SK-N-SH (cell line): ENCODE data around the gene EGFLAM. TPM values are rescaled to one million over a fixed set of nuclear protein-coding genes. Genes with fewer than 3 reads are reported as not detected.

ENCODE experiments used
- CTCF ChIA-PET: fragments of 300-600, 350-600 bp; formaldehyde crosslinking; extraction: SDS; loops from one replicate; lab custom pipeline; 2021; lab: Yijun Ruan, JAX
- POLR2A ChIA-PET: fragments of 350-600 bp; sonication (Branson Sonifier 250); formaldehyde crosslinking; extraction: SDS; loops from one replicate; lab custom pipeline; 2020; ENCODE audit warnings: antibody characterized with exemption, inconsistent platforms; lab: Yijun Ruan, JAX
- DNase-seq: peaks from one replicate; pipeline ENCODE4 v3.0.0; 2012
- H2AFZ ChIP-seq: fragments of 200-600 bp; sonication (generic); 2 replicates; pipeline ENCODE4 v1.8.1; 2016; ENCODE audit warnings: antibody characterized with exemption, mild to moderate bottlenecking, low read depth
- H3F3A ChIP-seq: fragments of 200-600 bp; sonication (generic); replicated peaks from 2 replicates; pipeline ENCODE3; 2016; ENCODE audit warnings: antibody characterized with exemption, mild to moderate bottlenecking; ENCODE audit not compliant: insufficient read depth
- H3K27ac ChIP-seq, 2 experiments: fragments of 200-500 bp in 1 of 2; fragments of 200-600 bp in 1 of 2; sonication (Bioruptor generic) in 1 of 2; sonication (generic), shearing (Covaris generic) in 1 of 2; 2 replicates each; pipeline versions ENCODE4 v1.5.1 to v1.6.1; 2014 to 2016; ENCODE audit warnings: low read depth in 2 of 2, inconsistent platforms in 1 of 2, low read length in 1 of 2, mild to moderate bottlenecking in 1 of 2, mixed read lengths in 1 of 2
- H3K27me3 ChIP-seq: fragments of 200-600 bp; sonication (generic), shearing (Covaris generic); 2 replicates; pipeline ENCODE4 v1.6.1; 2016; ENCODE audit warnings: mixed run types; ENCODE audit not compliant: insufficient read depth
- H3K36me3 ChIP-seq, 2 experiments: fragments of 200-500 bp in 1 of 2; fragments of 200-600 bp in 1 of 2; sonication (Bioruptor generic) in 1 of 2; sonication (generic) in 1 of 2; replicated peaks in 1 of 2; 2 replicates each; pipeline versions ENCODE3 to v1.5.1; 2014 to 2016; ENCODE audit warnings: low read length in 1 of 2, mild to moderate bottlenecking in 1 of 2; ENCODE audit not compliant: insufficient read depth in 2 of 2, control insufficient read depth in 1 of 2
- H3K4me1 ChIP-seq, 2 experiments: fragments of 200-500 bp in 1 of 2; fragments of 200-600 bp in 1 of 2; sonication (Bioruptor generic) in 1 of 2; sonication (generic), shearing (Covaris generic) in 1 of 2; 2 replicates each; pipeline versions ENCODE4 v1.5.1 to v1.6.1; 2014 to 2016; ENCODE audit warnings: low read depth in 1 of 2, low read length in 1 of 2, mixed run types in 1 of 2; ENCODE audit not compliant: insufficient read depth in 2 of 2, control insufficient read depth in 1 of 2
- H3K4me2 ChIP-seq: fragments of 200-600 bp; sonication (generic), shearing (Covaris generic); 2 replicates; pipeline ENCODE4 v1.6.1; 2017; ENCODE audit warnings: mixed run types
- H3K4me3 ChIP-seq, 2 experiments: fragments of 200-500 bp in 1 of 2; fragments of 200-600 bp in 1 of 2; sonication (Bioruptor generic) in 1 of 2; sonication (generic), shearing (Covaris generic) in 1 of 2; 2 replicates each; pipeline versions ENCODE4 v1.5.1 to v1.8.1; 2014 to 2016; ENCODE audit warnings: low read depth in 2 of 2, inconsistent platforms in 1 of 2, low read length in 1 of 2, mild to moderate bottlenecking in 1 of 2, mixed read lengths in 1 of 2, moderate library complexity in 1 of 2
- H3K79me2 ChIP-seq: fragments of 200-600 bp; sonication (generic); 2 replicates; pipeline ENCODE4 v1.8.1; 2017; ENCODE audit warnings: mild to moderate bottlenecking; ENCODE audit not compliant: insufficient read depth
- H3K9ac ChIP-seq: fragments of 200-600 bp; sonication (generic); 2 replicates; pipeline ENCODE4 v1.6.1; 2017; ENCODE audit warnings: mixed run types
- H3K9me2 ChIP-seq: fragments of 200-600 bp; sonication (generic); 2 replicates; pipeline ENCODE4 v1.6.1; 2017; ENCODE audit warnings: mixed run types
- H3K9me3 ChIP-seq: fragments of 200-600 bp; sonication (generic); 2 replicates; pipeline ENCODE4 v1.6.1; 2017; ENCODE audit warnings: mixed run types, mild to moderate bottlenecking, moderate library complexity
- H4K20me1 ChIP-seq: fragments of 200-600 bp; sonication (generic); 2 replicates; pipeline ENCODE4 v1.6.1; 2017; ENCODE audit warnings: mild to moderate bottlenecking, mixed run types; ENCODE audit not compliant: insufficient read depth
- FOSL2 ChIP-seq: IDR thresholded peaks from 2 replicates; pipeline ENCODE4 v1.4.0; 2012; ENCODE audit warnings: low read depth, mild to moderate bottlenecking, moderate library complexity, borderline replicate concordance
- FOXJ3 ChIP-seq: sonication (generic); formaldehyde crosslinking; IDR thresholded peaks from 2 replicates; pipeline ENCODE4 v1.5.1; 2020; ENCODE audit warnings: mild to moderate bottlenecking, missing genetic modification reagents
- FOXM1 ChIP-seq: IDR thresholded peaks from 2 replicates; pipeline ENCODE4 v1.4.0; 2012; ENCODE audit warnings: low read depth, mild to moderate bottlenecking
- GABPA ChIP-seq: IDR thresholded peaks from 2 replicates; pipeline ENCODE4 v1.4.0; 2012; ENCODE audit warnings: low read depth, mild to moderate bottlenecking
- GATA2 ChIP-seq: sonication (generic); formaldehyde crosslinking; IDR thresholded peaks from 2 replicates; pipeline ENCODE4 v1.5.0; 2020; ENCODE audit warnings: mild to moderate bottlenecking, missing genetic modification reagents
- JUND ChIP-seq: IDR thresholded peaks from 2 replicates; pipeline ENCODE4 v1.4.0; 2012
- TCF12 ChIP-seq: IDR thresholded peaks from 2 replicates; pipeline ENCODE4 v1.4.0; 2012
- WGBS: methylation state at CpG from one replicate; pipeline ENCODE4 v1.1.6; 2017; ENCODE audit warnings: low lambda C conversion rate; 5-methylcytosine and 5-hydroxymethylcytosine counted together
- polyA plus RNA-seq, 3 experiments: library from polyadenylated mRNA; depleted of rRNA; stranded (reverse); fragments of >200 nt; gene quantifications; 2 replicates each; pipeline ENCODE4 v1.2.3, GENCODE V29; 2012
- TF ChIP-seq, protein P1 (sequence below): fragments of 150-350 bp; IDR thresholded peaks from 2 replicates; pipeline ENCODE4 v1.6.1; 2017; ENCODE audit warnings: antibody characterized with exemption, low read length, low read depth, borderline replicate concordance
- TF ChIP-seq, protein P2 (sequence below): IDR thresholded peaks from 2 replicates; pipeline ENCODE4 v1.4.0; 2012; ENCODE audit warnings: low read depth
- TF ChIP-seq, protein P3 (sequence below): IDR thresholded peaks from 2 replicates; pipeline ENCODE4 v1.6.1; 2012; ENCODE audit warnings: mild to moderate bottlenecking, low read depth, low read length, moderate library complexity
- TF ChIP-seq, protein P4 (sequence below): fragments of 150-350 bp; IDR thresholded peaks from 2 replicates; pipeline ENCODE4 v1.6.1; 2016; ENCODE audit warnings: mild to moderate bottlenecking, low read depth, low read length
- TF ChIP-seq, protein P5 (sequence below): IDR thresholded peaks from 2 replicates; pipeline ENCODE4; 2012

EGFLAM gene
- polyA plus RNA-seq, 1 of the 3 experiments (the other 2 are of a cell fraction), result 0.05 TPM

DNA sequence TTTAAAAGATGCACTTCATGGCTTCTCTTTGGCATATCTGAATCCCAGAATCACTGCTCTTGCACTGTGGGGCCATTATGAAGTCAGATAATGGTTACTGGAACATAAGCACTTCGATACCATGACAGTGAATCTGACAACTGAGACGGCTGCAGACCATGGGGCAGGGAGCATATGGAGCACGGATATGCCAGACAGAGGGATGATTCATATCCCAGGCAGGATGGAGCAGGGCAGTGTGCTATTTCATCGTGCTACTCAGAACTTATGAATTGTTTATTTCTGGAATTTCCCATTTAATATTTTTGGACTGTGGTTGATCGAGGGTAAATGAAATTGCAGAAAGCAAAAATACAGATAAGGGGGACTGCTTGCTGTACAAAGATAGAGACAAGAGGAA is 145.0 kb downstream of the EGFLAM start:
- POLR2A ChIA-PET, result no interaction called here

DNA sequence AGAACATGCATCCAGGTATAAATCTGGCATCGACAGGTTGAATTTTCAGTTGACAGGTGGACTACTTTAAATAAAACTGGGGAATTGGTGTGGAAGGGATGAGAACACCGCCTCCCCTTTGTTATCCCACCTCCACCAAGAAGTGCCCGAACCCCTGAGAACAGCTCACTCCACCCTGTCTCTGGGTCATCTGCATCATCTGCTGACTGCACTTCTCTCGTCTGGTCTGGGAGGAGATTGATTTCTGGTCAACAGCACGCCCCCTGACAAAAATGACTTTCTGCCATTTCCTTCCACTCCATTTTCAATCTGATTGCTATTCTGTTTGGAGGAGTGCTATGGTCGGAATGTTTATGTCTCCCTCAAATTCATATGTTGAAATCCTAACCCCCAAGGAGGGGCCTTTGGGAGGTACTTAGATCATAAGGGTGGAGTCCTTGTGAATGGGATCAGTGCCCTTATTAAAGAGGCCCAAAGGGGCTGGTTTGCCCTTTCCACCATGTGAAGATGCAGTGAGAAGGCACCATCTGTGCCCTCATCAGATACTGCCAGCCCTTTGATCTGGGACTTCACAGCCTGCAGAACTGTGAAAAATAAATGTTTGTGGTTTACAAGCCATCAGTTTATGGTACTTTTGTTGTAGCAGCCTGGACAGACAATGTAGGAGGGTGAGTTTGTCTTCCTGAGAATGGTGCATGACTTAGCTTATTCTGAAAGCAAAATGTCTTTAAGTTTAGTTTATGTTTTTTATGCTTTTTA is 145.7 kb downstream of the EGFLAM start:
- H3K27ac ChIP-seq, result no peak overlapping the region
- no peaks in the 10 kb centered on the region for H3F3A ChIP-seq
- no peak overlapping the region; the same call in 1 of the 2 replicates for H3K4me2 ChIP-seq
- TF ChIP-seq GABPA (no peak), GATA2 (CRISPR knock-in tag) (no peak), FOXM1 (no peak), FOXJ3 (CRISPR knock-in tag) (no peak)
- TF ChIP-seq, protein P1, sequence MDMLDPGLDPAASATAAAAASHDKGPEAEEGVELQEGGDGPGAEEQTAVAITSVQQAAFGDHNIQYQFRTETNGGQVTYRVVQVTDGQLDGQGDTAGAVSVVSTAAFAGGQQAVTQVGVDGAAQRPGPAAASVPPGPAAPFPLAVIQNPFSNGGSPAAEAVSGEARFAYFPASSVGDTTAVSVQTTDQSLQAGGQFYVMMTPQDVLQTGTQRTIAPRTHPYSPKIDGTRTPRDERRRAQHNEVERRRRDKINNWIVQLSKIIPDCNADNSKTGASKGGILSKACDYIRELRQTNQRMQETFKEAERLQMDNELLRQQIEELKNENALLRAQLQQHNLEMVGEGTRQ, result no peak
- TF ChIP-seq, protein P2, sequence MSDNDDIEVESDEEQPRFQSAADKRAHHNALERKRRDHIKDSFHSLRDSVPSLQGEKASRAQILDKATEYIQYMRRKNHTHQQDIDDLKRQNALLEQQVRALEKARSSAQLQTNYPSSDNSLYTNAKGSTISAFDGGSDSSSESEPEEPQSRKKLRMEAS, result no peak
- TF ChIP-seq, protein P3, sequence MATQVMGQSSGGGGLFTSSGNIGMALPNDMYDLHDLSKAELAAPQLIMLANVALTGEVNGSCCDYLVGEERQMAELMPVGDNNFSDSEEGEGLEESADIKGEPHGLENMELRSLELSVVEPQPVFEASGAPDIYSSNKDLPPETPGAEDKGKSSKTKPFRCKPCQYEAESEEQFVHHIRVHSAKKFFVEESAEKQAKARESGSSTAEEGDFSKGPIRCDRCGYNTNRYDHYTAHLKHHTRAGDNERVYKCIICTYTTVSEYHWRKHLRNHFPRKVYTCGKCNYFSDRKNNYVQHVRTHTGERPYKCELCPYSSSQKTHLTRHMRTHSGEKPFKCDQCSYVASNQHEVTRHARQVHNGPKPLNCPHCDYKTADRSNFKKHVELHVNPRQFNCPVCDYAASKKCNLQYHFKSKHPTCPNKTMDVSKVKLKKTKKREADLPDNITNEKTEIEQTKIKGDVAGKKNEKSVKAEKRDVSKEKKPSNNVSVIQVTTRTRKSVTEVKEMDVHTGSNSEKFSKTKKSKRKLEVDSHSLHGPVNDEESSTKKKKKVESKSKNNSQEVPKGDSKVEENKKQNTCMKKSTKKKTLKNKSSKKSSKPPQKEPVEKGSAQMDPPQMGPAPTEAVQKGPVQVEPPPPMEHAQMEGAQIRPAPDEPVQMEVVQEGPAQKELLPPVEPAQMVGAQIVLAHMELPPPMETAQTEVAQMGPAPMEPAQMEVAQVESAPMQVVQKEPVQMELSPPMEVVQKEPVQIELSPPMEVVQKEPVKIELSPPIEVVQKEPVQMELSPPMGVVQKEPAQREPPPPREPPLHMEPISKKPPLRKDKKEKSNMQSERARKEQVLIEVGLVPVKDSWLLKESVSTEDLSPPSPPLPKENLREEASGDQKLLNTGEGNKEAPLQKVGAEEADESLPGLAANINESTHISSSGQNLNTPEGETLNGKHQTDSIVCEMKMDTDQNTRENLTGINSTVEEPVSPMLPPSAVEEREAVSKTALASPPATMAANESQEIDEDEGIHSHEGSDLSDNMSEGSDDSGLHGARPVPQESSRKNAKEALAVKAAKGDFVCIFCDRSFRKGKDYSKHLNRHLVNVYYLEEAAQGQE, result no peak
- TF ChIP-seq, all 33 proteins: peak for 0
- no peak for DNase-seq
- CTCF ChIA-PET, result interaction anchor here (0.7 to 3.7 kb wide), 5 partner anchors 11 to 185 kb away, joined by 3 to 18 read pairs (median 4); no protein-coding TSS in a partner anchor
- POLR2A ChIA-PET, result no interaction called here
- Histone ChIP-seq H4K20me1 (no peaks in the 10 kb centered on the region), H3K27me3 (no peaks in the 10 kb centered on the region; the same call in 1 of the 2 replicates), H3K9me2 (no peaks in the 10 kb centered on the region), H3K36me3 (no peaks in the 10 kb centered on the region), H3K9ac (no peak overlapping the region), H3K4me3 (no peak overlapping the region), H3K9me3 (no peaks in the 10 kb centered on the region), H2AFZ (no peak overlapping the region), H3K79me2 (no peaks in the 10 kb centered on the region), H3K4me1 (peaks cover 0 to 4% of the 10 kb centered on the region in 2 experiments; a peak in 1 of 4 replicates)
- WGBS, result 64% methylated on average over 6 of the region's 6 CpGs

More for the DNA sequence above, 145.0 kb downstream of the EGFLAM start:
- TF ChIP-seq, protein P1, result no peak
- no peak for TF ChIP-seq GABPA
- peak; percentile 35 for TF ChIP-seq TCF12
- TF ChIP-seq, protein P4, sequence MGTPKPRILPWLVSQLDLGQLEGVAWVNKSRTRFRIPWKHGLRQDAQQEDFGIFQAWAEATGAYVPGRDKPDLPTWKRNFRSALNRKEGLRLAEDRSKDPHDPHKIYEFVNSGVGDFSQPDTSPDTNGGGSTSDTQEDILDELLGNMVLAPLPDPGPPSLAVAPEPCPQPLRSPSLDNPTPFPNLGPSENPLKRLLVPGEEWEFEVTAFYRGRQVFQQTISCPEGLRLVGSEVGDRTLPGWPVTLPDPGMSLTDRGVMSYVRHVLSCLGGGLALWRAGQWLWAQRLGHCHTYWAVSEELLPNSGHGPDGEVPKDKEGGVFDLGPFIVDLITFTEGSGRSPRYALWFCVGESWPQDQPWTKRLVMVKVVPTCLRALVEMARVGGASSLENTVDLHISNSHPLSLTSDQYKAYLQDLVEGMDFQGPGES, result no peak
- peak; percentile 52; the same call in 1 of the 2 replicates for TF ChIP-seq FOSL2
- peak; percentile 34; the same call in 1 of the 2 replicates for TF ChIP-seq JUND
- TF ChIP-seq, protein P2, result 0 out of 2 replicates have a peak, but pooled peaks have one; percentile 17
- TF ChIP-seq, protein P5, sequence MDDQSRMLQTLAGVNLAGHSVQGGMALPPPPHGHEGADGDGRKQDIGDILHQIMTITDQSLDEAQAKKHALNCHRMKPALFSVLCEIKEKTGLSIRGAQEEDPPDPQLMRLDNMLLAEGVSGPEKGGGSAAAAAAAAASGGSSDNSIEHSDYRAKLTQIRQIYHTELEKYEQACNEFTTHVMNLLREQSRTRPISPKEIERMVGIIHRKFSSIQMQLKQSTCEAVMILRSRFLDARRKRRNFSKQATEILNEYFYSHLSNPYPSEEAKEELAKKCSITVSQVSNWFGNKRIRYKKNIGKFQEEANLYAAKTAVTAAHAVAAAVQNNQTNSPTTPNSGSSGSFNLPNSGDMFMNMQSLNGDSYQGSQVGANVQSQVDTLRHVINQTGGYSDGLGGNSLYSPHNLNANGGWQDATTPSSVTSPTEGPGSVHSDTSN, result peak; percentile 43
- Histone ChIP-seq H2AFZ (no peak overlapping the region), H3K4me1 (peaks cover 0 to 4% of the 10 kb centered on the region in 2 experiments; a peak in 1 of 4 replicates), H3K27ac (no peak overlapping the region), H3K79me2 (no peaks in the 10 kb centered on the region), H3K9ac (no peak overlapping the region), H3K27me3 (no peaks in the 10 kb centered on the region; the same call in 1 of the 2 replicates), H3K9me2 (no peaks in the 10 kb centered on the region), H4K20me1 (no peaks in the 10 kb centered on the region), H3K36me3 (no peaks in the 10 kb centered on the region), H3K9me3 (no peaks in the 10 kb centered on the region), H3F3A (no peaks in the 10 kb centered on the region), H3K4me3 (no peak overlapping the region), H3K4me2 (peak overlapping the region; percentile 50)
- CTCF ChIA-PET, result interaction anchor here (0.7 to 3.7 kb wide), 4 partner anchors 17 to 184 kb away, joined by 3 to 18 read pairs (median 4); no protein-coding TSS in a partner anchor
- no peak for DNase-seq
- 9% methylated on average over 5 of the region's 5 CpGs for WGBS
